NCI-H2081 (cell line): ENCODE data around the gene TMEM132D.

Source experiments
- DNase-seq, 2 experiments: peaks; one replicate each; lab custom pipeline; 2025; lab: John Stamatoyannopoulos, UW

Gene TMEM132D

DNA sequence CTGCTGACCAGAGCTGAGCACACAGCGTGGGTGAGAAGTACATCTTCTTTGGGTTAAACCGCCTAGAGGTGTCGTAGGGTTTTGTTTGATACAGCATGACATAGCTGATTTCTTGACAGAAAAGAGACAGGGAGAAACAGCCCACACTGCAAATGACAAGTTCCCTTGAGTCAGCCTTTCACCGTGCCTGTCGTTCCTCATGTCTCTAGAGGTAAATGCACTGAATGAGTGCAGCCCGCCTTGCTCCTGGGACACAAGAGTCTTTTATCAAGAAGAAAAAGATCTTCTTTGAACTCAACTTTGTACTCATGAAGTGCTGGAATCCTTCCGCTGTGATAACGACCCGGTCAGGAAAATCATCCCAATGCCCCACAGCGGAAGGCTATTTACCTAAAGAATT, 77.6 kb downstream of the TMEM132D start:
- DNase-seq: no peak

DNA sequence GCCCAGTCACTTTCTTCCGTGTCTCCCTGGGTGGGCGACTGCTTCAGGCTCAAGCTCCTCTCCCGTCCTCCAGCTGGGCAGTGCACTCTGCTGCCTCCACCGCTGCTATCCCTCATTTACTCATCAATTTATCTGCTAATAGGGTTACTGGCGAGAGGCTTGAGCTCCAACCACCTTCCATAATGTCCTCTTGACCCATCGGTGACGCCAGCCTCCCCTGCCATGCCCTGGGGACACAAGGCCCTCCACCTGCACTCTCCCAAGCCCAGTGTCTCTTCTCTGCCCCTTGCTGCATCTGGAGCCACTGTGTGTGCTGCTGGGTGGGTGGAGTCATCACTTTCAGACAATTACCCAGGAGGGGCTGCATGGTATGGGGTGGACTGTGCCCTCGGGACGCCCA, 78.5 kb downstream of the TMEM132D start:
- DNase-seq: no peak

DNA sequence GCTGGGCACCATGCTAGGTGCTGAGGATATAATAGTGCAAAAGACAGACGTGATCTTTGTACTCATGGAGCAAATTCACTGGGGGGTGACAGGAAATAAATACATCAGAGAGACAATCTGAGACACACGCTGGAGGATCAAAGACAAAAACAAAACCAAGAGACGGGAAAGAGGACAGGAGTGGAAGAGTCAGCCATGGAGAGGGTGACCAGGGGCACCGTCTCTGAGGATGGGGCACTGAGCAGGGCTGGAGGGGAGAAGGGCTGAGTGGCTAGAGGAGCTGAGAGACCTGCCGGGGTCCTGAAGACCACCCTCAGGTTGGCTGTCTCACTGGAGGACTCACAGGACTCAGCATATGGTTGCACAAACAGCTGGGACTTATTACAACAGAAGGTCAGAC, 81.9 kb downstream of the TMEM132D start:
- no peak for DNase-seq

DNA sequence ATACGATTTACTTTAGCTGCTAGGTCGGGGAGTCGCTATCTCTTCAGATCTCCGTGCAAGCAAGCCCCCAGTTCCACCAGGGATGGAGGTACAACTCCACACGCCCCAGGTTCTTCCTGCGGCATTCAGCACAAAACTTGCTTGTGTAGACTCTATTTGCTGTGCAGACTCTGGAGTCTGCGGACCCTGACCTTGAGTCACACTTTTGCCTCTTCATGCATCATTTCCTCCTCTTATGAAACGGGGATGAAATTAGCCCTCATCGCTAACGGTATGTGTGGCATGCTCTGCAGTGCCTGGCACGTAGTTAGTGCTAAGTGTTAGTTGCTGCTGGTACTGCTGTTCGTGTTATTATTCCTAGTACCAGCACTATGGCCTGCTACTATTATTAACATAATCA, 84.4 kb downstream of the TMEM132D start:
- no peak for DNase-seq

DNA sequence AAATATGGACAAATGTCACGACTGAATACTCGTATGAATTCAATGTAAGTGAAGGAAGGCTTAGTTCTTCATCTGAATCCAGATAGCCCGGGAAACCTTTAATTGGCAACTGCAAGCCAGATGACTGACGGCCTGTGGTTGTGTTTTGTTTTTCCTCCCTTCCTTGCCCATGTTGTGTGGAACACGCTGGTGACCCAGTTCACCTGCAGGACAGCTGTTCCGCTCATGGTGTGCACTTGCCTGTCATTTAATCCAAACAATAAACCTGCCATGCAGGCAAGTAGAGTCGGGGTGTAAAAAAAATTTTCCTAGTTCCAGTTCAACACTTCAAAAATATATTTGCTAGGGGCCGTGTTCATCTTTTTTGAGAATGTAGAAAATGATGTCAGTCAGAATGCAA, 88.0 kb downstream of the TMEM132D start:
- DNase-seq: no peak

DNA sequence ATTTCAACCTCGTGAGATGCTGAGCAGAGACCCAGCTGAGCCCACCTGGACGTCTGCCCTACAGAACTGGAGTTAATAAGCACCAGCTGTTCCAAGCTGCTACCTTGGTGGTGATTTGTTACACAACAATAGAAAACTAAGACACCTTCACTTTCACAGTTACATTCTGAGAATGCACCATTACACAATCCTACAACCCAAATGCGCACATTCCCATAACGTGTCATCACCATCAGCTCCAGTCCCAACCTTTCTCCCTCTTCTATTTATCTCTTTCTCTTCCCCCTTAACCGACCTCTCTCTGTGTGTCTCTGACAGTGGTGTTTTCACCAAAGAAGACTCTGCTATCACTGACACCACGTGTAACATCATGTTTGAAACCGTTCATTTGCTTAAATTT, 91.9 kb downstream of the TMEM132D start:
- no peak for DNase-seq

DNA sequence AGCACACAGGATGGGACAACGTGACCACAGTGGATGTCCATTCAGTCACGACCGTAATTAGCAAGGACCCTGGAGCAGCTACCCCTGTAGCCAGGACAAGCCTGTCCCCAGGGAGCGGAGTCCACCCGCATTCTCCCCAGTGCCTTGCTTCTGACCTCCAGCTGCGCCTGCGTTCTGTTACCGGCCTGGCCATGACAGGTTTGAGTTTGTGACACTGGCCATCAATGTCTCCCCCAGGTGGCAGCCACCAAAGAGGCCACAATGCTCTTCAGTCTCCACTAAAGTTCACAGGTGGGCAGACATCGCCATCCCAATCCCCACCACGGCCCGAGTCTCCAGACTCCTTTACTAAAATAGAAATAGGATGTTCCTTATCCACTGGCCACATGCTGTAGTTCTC, 96.7 kb downstream of the TMEM132D start:
- DNase-seq: no peak

DNA sequence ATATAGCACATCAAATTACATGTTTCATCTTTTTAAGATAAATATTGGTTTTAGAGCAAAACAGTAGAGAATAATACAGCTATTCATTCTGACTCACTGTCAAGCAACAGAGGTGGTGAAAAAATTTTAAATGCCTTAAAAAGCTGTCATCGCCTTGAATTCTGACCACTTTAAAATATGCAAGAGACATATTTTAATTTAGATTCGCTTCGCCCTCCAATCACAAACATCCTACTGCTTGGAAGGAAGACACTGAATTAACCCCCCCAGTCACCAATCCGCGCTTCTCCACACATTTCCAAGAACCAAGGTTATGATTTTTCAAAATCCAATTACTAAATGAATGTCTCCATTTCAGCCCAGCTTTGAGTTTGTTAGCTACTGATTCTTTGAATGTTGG, 112.4 kb downstream of the TMEM132D start:
- DNase-seq: no peak

DNA sequence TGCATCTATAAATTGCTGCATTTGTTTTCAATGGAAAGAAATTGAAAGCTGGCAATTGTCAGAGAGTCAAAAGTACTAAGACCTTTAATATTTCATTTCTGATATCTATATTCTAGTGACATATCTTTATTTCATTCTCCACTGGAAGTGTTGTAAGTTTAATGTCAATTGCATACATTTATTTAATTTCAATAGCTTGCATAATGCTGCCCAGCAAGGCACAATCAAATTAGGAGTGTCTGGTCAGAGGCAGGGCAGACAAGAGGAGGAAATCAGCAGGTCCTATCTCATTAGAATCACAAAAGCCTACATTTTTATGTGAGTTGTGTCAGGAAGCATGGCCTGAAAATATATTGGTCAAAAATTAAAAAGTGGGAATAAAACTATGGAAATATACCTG, 112.9 kb downstream of the TMEM132D start:
- DNase-seq: no peak

DNA sequence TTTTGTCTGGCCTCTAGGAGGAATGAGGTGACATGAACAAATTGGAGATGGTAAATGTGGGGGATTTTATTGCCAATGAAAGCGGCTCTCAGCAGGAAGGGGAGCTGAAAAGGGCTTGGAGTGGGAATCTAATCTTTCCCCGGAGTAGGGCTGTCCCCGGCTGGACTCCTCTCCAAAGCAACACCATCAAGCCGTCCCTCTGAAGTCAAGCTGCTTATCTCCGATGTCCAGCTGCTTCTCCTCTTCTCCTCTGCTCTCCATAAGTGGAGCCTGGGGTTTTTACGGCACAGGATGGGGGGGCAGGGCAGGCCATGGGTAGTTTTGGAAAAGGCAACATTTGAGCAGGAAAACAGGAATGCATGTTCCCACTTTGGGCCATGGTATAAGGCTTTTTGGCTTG, 113.5 kb downstream of the TMEM132D start:
- no peak for DNase-seq

DNA sequence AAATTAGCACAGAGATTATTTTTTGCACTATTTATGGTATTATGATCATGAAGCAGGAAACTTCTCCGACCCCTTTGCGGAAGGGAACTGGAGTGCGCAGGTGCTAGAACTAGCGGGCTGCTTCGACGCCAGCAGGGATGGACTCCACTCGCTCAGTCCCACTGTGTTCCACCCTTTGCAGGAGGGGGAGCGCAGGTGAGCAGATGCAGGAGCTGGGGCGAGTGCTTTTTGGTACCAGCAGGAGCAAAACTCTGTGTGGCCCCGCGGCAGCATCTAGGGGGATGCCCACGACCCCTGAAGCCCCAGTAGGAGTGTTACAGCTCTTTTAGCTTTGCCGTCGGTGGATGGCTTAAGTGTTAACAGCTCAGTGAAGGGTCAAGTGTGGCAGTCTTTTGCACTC, 113.9 kb downstream of the TMEM132D start:
- no peak for DNase-seq

DNA sequence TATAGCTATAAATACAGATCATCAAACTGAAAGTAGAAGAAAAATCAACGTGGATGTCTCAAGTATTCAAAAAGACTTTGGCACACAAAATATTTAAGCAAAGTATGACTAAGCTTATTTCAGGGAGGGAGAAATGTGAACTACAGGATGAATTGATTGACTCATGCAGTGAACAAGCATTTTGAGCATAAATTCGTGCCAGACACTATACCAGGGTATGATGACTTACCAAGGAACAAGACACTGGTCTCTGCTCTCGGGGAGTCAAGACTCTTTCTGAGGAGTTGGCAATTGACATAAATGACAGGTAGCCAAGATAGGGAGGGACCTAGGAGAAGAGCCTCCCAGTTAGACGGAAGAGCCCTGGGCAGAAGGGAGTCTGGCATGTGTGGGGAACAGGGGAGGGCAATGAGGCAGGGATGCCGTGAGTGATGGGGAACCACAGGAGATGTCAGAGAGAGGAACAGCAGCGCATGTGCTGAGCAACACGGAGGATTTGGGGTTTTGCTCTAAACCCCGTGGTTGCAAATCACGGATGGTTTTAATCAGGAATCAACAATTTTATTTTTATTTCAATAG, 115.2 kb downstream of the TMEM132D start:
- DNase-seq: no peak

DNA sequence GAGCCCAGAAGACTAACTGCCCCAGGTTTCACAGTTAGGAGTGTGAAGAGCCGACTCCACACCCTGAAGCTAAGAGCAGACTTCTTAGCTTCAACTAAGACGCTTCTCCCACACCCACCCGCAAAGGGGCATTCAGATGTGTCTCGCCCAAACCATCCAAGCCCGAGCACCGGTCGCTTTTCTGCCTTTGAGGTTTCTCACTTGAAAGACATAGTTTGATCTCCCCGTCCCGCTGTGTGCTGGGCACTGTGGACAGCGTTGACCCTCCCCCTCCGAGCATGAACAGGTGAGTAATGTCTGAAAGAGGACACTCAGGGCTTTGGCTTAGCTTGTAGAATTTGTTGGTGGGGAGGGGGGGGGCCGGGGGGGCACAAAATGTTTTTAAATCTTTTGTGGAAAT, 123.8 kb downstream of the TMEM132D start:
- no peak for DNase-seq

DNA sequence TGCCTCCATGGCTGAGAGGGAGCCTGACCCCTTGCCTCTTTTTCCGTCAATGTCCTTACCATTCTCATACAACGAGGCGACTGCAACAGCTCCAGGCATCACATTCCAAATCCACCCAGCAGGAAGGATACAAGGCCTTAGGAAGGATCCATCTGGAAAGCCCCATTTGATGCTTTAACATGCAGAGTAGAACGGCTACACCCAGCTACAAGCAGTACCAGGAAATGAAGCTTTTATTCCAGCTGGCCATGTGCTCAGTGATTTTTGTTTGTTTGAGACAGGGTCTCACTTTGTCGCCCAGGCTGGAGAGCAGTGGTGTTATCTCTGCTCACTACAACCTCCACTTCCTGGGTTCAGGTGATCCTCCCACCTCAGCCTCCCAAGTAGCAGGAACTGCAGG, 124.8 kb downstream of the TMEM132D start:
- no peak for DNase-seq

DNA sequence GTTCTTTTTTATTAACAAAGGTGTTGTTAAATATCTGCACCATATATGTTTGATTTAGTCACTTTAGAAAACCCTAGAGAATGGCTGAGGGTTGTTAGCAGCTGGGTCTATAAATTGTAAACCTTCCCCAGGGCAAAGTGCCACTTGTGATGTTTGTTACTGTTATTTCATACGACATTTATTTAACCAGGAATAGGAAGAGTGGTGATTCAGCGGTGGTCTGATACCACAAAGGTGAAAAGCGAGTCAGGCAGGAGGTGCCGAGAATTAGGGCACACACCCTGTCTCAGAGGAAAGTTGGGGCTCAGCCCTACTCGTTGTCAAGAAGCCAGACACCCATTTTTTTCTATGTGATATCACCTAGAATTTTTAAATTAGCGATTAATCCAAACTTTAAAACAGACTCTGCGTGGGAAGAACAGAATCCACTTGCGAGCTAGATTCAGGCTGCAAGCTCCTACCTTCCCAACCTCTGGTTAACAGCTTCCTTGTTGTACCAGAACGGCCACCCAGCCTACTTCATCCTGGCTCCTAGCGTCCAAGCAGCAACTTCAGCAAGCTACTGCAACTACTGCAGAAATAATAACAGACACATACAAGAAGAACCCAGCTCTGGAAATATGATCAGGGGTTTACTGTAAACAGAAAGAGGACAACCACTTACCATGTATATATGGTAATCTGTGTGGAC, 126.7 kb downstream of the TMEM132D start:
- peak in 1 of 2 experiments; percentile 10 for DNase-seq

DNA sequence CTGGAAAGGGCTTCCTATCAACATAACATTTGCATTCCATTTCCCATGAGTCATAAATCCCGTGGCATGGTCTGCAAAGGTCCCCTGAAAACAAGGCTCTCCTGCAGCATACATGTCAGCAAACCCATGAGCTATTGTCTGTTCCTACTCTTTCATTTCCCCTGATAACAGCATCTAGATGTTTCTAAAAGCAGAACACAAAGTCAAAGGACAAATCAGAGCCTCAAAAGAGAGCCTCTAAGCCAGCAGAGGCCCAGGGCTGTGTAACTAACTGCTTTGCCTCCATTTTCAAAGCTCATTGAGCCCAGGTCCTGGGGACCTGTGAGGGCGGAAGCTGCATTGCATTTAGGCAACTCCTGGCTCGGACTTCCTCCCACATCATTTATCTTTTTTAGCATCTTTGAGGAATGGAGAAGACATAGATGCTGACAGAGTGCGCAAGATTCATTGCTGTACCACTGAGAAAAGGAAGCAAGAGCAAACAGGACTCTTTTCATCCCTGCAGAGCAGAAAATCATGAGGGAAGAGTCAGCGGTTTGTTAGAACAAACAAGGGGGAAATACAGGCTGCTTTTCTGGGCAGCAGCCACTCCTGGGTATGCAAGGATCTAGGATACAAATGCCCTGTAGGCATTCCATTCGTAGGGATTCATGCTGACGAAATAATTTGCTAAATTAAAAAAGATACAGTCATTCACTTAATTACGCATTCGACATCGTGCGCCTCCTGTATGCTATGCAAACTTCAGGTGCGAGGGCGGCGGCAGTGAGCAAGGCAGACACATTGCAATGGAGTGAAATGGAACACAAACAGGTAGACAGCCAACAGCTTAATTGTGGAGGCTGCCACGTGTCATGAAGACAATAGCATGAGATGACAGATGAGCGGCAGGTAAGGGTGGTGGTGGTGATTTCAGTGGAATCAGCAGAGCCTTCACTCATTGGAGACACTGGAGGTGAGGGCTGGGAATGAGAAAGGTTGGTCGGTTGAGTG, 131.0 kb downstream of the TMEM132D start:
- peak in 1 of 2 experiments; percentile 34 for DNase-seq

DNA sequence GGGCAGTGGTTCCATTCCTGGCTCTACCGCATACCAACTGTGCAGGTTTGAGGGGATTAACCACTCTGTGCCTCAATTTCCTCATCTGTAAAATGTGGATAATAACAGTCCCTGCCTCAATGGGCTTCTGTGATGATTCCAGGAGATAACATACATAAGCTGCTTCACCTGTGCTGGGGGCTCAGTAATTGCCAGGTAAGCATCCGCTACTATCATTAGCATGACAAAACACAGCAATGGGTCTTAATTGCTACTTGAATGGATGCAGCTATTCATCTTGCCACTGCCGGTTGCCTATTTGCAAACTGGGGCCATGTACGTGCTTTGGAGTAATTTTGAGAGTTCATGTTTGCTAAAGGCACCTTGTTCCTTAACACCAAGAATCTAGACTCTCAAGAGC, 132.6 kb downstream of the TMEM132D start:
- peak in 1 of 2 experiments; percentile 66 for DNase-seq

DNA sequence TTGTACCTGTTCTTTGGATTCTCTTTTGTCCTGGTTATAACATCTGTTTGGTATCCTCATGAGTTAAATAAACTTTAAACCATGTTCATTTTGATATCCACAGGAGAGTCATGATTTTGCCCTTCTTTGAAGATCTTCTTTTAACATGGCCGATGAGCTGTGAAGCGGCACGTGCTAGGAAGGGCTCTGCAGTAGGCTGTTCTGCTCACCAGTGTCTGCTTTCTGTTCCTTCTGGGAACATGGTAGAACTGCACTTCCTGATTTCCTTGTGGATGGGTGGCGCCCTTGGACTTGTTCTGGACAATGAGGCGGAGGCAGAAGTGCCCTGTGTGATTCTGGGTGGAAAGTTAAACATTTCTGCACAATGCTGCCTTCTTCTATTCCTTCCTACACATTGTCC, 138.1 kb downstream of the TMEM132D start:
- no peak for DNase-seq

DNA sequence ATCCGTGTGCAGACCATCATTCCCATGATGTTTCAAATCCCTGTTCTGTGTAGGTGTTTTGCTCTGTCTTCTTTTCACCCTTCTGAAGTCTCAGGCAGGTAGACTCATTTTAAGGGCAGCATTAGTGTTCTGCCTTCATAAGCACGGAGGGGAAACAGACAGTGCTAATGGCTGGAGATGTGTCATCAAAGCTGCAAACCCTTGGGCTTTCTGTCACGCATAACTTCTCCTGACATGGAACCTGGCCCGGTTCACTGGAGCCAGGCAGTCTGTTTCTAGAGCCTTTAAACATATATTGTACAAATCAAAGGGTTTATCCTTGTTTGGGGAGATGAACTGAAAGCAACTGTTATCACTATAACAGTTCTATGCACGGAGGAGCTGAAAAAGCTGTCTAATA, 141.4 kb downstream of the TMEM132D start:
- DNase-seq: no peak

DNA sequence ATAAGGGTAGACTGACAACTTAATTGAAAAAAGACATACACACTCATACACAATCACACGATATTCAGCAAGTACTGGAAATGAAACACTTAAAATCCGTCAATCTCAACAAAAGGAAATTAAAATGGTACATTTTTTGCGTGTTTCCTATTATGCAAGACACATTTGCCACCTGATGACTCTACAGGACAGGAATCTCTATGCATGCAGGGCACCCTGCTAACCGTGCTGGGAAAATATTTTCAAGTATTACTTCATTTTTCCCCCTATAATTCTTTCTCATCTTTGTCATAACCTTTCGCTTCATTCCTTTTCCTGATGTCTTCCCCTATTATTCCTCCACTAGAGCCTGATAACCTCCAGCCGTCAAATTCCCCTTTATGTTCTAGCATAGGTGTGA, 150.2 kb downstream of the TMEM132D start:
- DNase-seq: no peak

DNA sequence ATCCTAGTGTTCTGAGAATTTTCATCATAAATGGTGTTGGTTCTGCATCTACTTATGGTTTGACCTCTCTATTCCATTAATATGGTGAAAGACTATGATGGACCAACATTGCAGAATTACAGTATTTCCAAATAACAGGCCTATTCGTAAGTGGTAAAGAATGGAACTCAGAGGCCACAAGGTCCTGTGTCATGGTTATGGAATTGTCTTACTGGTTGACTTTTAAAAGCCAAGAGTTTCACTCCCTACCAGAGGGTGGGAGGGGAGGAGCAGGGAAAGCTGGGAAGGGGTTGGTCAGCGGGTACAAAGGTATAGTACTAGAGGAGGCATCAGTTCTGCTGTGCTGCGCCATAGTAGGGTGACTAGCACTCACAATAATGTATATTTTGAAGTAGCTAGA, 153.4 kb downstream of the TMEM132D start:
- no peak for DNase-seq

DNA sequence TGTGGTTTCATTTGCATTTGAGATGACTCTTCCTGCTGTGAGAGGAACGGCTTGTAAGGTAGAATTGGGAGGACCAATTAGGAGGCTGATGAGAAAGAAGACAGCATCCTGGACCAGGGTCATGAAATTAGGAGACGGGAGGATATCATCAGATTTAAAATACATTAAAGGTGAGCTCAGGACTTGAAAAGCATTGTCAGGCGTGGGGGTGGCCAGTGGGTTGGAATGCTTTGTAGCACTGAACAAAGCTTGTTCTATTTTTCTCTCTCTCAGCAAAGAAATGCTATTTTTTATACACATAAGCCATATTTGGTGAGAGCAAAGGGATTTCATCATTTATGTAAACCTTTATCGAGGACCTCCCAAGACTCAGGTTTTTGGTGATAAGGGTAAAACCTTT, 157.5 kb downstream of the TMEM132D start:
- DNase-seq: no peak

DNA sequence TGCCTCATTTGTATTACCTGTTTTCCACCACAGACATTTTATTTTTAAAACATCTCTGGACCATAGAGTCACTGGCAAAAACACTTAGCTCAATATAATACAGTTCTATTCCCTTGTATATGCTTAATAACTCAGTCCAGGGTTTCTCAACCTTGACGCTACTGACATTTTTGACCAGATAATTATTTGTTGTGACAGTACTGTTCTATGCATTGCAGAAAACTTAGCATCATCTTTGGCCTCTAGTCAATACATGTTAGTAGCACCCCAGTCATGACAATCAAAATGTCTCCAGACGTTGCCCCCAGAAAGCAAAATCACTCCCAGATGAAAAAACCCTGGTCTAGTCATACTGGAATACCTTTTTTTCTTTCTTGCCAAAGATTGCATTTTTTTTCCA, 174.7 kb downstream of the TMEM132D start:
- no peak for DNase-seq
